KMS-11 (cell line): Measurements from ENCODE around the gene RCBTB1.

Source experiments
- H2AFZ ChIP-seq: fragments of 200-600 bp; sonication (generic); 2 replicates; pipeline ENCODE4 v1.6.1; 2016; ENCODE audit warnings: antibody characterized with exemption, mixed run types, low read depth
- H3K27ac ChIP-seq: fragments of 200-600 bp; sonication (generic); 2 replicates; pipeline ENCODE4 v1.6.1; 2016; ENCODE audit warnings: mild to moderate bottlenecking, mixed run types
- H3K27me3 ChIP-seq: fragments of 200-600 bp; sonication (generic); 2 replicates; pipeline ENCODE4 v1.6.1; 2017; ENCODE audit warnings: mild to moderate bottlenecking, low read depth, mixed run types, moderate library complexity; ENCODE audit not compliant: insufficient read depth
- H3K36me3 ChIP-seq: fragments of 200-600 bp; sonication (generic); 2 replicates; pipeline ENCODE4 v1.6.1; 2017; ENCODE audit warnings: mild to moderate bottlenecking, mixed run types; ENCODE audit not compliant: insufficient read depth
- H3K4me1 ChIP-seq: fragments of 200-600 bp; sonication (generic); 2 replicates; pipeline ENCODE4 v1.6.1; 2016; ENCODE audit warnings: mild to moderate bottlenecking, low read depth, mixed run types; ENCODE audit not compliant: poor library complexity, severe bottlenecking
- H3K4me2 ChIP-seq: fragments of 200-600 bp; sonication (generic); 2 replicates; pipeline ENCODE4 v1.7.0; 2016; ENCODE audit warnings: mild to moderate bottlenecking, mixed run types
- H3K4me3 ChIP-seq: fragments of 200-600 bp; sonication (generic); IDR thresholded peaks from 2 replicates; pipeline ENCODE4 v1.6.1; 2017; ENCODE audit warnings: low read depth, low read length, mixed read lengths; ENCODE audit not compliant: insufficient read depth
- H3K79me2 ChIP-seq: fragments of 200-600 bp; sonication (generic); 2 replicates; pipeline ENCODE4 v1.6.1; 2016; ENCODE audit warnings: low read depth, mixed run types; ENCODE audit not compliant: insufficient read depth
- H3K9ac ChIP-seq: fragments of 200-600 bp; sonication (generic); 2 replicates; pipeline ENCODE4 v1.6.1; 2016; ENCODE audit warnings: mild to moderate bottlenecking, mixed run types
- H4K20me1 ChIP-seq: fragments of 200-600 bp; sonication (generic); 2 replicates; pipeline ENCODE4 v1.6.1; 2016; ENCODE audit warnings: mild to moderate bottlenecking, mixed run types; ENCODE audit not compliant: insufficient read depth
- TF ChIP-seq, protein P1 (sequence below): fragments of 200-600 bp; sonication (generic); conservative IDR thresholded peaks from 2 replicates; pipeline ENCODE4 v1.6.1; 2017; ENCODE audit warnings: low read depth, mild to moderate bottlenecking, antibody characterized with exemption, low read length, moderate library complexity, mixed read lengths

The RCBTB1 gene

GRCh38 chr13:49563516-49563915 lies 21.8 kb downstream of the RCBTB1 start:
- H3K36me3 ChIP-seq: no peaks in the 10 kb centered on the region

GRCh38 chr13:49561062-49561410 lies 24.3 kb downstream of the RCBTB1 start:
- Histone ChIP-seq H3K4me3 (no peak overlapping the region), H3K4me1 (no peaks in the 10 kb centered on the region), H3K36me3 (no peaks in the 10 kb centered on the region), H3K79me2 (no peaks in the 10 kb centered on the region), H3K9ac (no peak overlapping the region), H3K27me3 (no peaks in the 10 kb centered on the region), H3K27ac (no peak overlapping the region), H3K4me2 (no peak overlapping the region), H4K20me1 (no peaks in the 10 kb centered on the region), H2AFZ (no peak overlapping the region)
- TF ChIP-seq, protein P1, sequence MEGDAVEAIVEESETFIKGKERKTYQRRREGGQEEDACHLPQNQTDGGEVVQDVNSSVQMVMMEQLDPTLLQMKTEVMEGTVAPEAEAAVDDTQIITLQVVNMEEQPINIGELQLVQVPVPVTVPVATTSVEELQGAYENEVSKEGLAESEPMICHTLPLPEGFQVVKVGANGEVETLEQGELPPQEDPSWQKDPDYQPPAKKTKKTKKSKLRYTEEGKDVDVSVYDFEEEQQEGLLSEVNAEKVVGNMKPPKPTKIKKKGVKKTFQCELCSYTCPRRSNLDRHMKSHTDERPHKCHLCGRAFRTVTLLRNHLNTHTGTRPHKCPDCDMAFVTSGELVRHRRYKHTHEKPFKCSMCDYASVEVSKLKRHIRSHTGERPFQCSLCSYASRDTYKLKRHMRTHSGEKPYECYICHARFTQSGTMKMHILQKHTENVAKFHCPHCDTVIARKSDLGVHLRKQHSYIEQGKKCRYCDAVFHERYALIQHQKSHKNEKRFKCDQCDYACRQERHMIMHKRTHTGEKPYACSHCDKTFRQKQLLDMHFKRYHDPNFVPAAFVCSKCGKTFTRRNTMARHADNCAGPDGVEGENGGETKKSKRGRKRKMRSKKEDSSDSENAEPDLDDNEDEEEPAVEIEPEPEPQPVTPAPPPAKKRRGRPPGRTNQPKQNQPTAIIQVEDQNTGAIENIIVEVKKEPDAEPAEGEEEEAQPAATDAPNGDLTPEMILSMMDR: no peak

More at GRCh38 chr13:49563516-49563915, 21.8 kb downstream of the RCBTB1 start:
- Histone ChIP-seq H3K4me2 (no peak overlapping the region), H3K4me1 (no peaks in the 10 kb centered on the region), H3K27ac (no peak overlapping the region), H3K27me3 (no peaks in the 10 kb centered on the region), H2AFZ (no peak overlapping the region), H3K9ac (no peak overlapping the region), H3K4me3 (no peak overlapping the region), H3K79me2 (no peaks in the 10 kb centered on the region), H4K20me1 (no peaks in the 10 kb centered on the region)
- TF ChIP-seq, protein P1: no peak

GRCh38 chr13:49560270-49561061 lies 24.9 kb downstream of the RCBTB1 start:
- H3K4me1 ChIP-seq: no peaks in the 10 kb centered on the region
- no peaks in the 10 kb centered on the region for H3K36me3 ChIP-seq
- no peak overlapping the region for H3K27ac ChIP-seq
- H2AFZ ChIP-seq: no peak overlapping the region
- H3K27me3 ChIP-seq: no peaks in the 10 kb centered on the region
- H3K79me2 ChIP-seq: no peaks in the 10 kb centered on the region
- no peaks in the 10 kb centered on the region for H4K20me1 ChIP-seq
- no peak overlapping the region for H3K4me3 ChIP-seq
- TF ChIP-seq, protein P1: no peak
- no peak overlapping the region for H3K4me2 ChIP-seq
- H3K9ac ChIP-seq: no peak overlapping the region

DNA sequence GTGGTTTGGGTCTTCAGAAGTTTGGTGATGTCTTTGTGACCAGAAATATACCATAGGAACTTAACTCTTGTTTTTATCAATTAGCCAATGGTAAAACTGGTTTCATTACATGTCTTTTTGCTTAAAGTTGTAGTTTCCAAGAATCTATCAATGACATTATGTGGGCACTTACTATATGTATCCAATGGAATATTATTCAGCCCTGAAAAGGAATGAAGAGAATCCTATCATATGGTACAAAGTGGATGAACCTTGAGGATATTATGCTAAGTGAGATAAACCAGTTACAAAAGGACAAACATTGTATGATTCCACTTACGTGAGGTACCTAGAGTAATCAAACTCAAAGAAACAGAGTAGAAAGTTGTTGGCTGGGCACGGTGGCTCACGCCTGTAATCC lies 26.4 kb downstream of the RCBTB1 start:
- Histone ChIP-seq H3K4me2 (no peak overlapping the region), H3K79me2 (no peaks in the 10 kb centered on the region), H2AFZ (no peak overlapping the region), H3K4me1 (no peaks in the 10 kb centered on the region), H3K27ac (no peak overlapping the region), H3K4me3 (no peak overlapping the region), H4K20me1 (no peaks in the 10 kb centered on the region), H3K36me3 (no peaks in the 10 kb centered on the region), H3K27me3 (no peaks in the 10 kb centered on the region), H3K9ac (no peak overlapping the region)
- TF ChIP-seq, protein P1: no peak
